ENCODE results near the gene YDJC. TPM values are rescaled to one million over a fixed set of nuclear protein-coding genes. Genes with fewer than 3 reads are reported as not detected.
"Not testable (repeated sequence)": the region's sequence is repeated elsewhere in the genome, so short reads cannot be mapped to it uniquely, and the experiment has no call there.

The YDJC gene
- 15.6 and 25.0 TPM in 2 replicates for total RNA-seq

GRCh38 chr22:21629255-21630149, at the start of gene YDJC:
YDJC (minus strand) TSS chr22:21630022; CDS start chr22:21630014, 8 bp downstream.
- no peaks in the 10 kb centered on the region for H3K9me3 ChIP-seq (ENCODE audit: low read depth, low read length)
- peak within 1 kb of the TSS; percentile 96 for H3K4me3 ChIP-seq (ENCODE audit: insufficient read depth, low read length)
- H4K20me1 ChIP-seq (ENCODE audit: insufficient read depth, low read length): peaks cover 28% of the 10 kb centered on the region
- H3K4me1 ChIP-seq (ENCODE audit: insufficient read depth, low read length): peaks cover 4% of the 10 kb centered on the region
- peak within 1 kb of the TSS; percentile 77 for H3K27ac ChIP-seq (ENCODE audit: low read depth, low read length)
- H3K36me3 ChIP-seq (ENCODE audit: insufficient read depth, low read length): peaks cover 3% of the 10 kb centered on the region
- H3K4me2 ChIP-seq (ENCODE audit: insufficient read depth, low read length): peak within 1 kb of the TSS; percentile 94
- peaks cover 36% of the 10 kb centered on the region for H3K79me2 ChIP-seq (ENCODE audit: insufficient read depth, low read length)
- TF ChIP-seq CTCF (IDR thresholded peaks at IDR 0.05; ENCODE audit: extremely low read depth, low read depth, low read length): peak; percentile 45
- DNase-seq (ENCODE audit: insufficient read length, low spot score, missing footprints): peak; percentile 99
- no peaks in the 10 kb centered on the region for H3K27me3 ChIP-seq (ENCODE audit: insufficient read depth, low read length)
- H2AFZ ChIP-seq (ENCODE audit: low read length): peak within 1 kb of the TSS; percentile 85

- no peak overlapping the region for H3K27ac ChIP-seq (ENCODE audit: low read depth, low read length)
- no peak for TF ChIP-seq CTCF (IDR thresholded peaks at IDR 0.05; ENCODE audit: extremely low read depth, low read depth, low read length)
- no peak overlapping the region for H2AFZ ChIP-seq (ENCODE audit: low read length)
- H3K79me2 ChIP-seq (ENCODE audit: insufficient read depth, low read length): no peaks in the 10 kb centered on the region
- no peaks in the 10 kb centered on the region for H3K4me1 ChIP-seq (ENCODE audit: insufficient read depth, low read length)
- H3K9me3 ChIP-seq (ENCODE audit: low read depth, low read length): no peaks in the 10 kb centered on the region
- H3K36me3 ChIP-seq (ENCODE audit: insufficient read depth, low read length): peaks cover 24% of the 10 kb centered on the region
- DNase-seq (ENCODE audit: insufficient read length, low spot score, missing footprints): no peak
- no peak overlapping the region for H3K4me2 ChIP-seq (ENCODE audit: insufficient read depth, low read length)
- no peak overlapping the region for H3K4me3 ChIP-seq (ENCODE audit: insufficient read depth, low read length)
- no peaks in the 10 kb centered on the region for H4K20me1 ChIP-seq (ENCODE audit: insufficient read depth, low read length)
- H3K27me3 ChIP-seq (ENCODE audit: insufficient read depth, low read length): no peaks in the 10 kb centered on the region
Measured at GRCh38 chr22:21679383-21679782, 49.6 kb upstream of the YDJC start.

- peaks cover 23% of the 10 kb centered on the region for H3K36me3 ChIP-seq (ENCODE audit: insufficient read depth, low read length)
- H3K9me3 ChIP-seq (ENCODE audit: low read depth, low read length); H3K79me2 ChIP-seq (ENCODE audit: insufficient read depth, low read length); H3K27ac ChIP-seq (ENCODE audit: low read depth, low read length); H3K27me3 ChIP-seq (ENCODE audit: insufficient read depth, low read length); H3K4me3 ChIP-seq (ENCODE audit: insufficient read depth, low read length); DNase-seq (ENCODE audit: insufficient read length, low spot score, missing footprints); H3K4me1 ChIP-seq (ENCODE audit: insufficient read depth, low read length); H4K20me1 ChIP-seq (ENCODE audit: insufficient read depth, low read length); H2AFZ ChIP-seq (ENCODE audit: low read length); H3K4me2 ChIP-seq (ENCODE audit: insufficient read depth, low read length): not testable (repeated sequence)
Measured at GRCh38 chr22:21678842-21679241, 49.0 kb upstream of the YDJC start.

GRCh38 chr22:21677606-21678443, 48.0 kb upstream of the YDJC start:
- Histone ChIP-seq H3K4me2 (ENCODE audit: insufficient read depth, low read length) (no peak overlapping the region), H3K36me3 (ENCODE audit: insufficient read depth, low read length) (peaks cover 21% of the 10 kb centered on the region), H3K27me3 (ENCODE audit: insufficient read depth, low read length) (no peaks in the 10 kb centered on the region), H3K4me1 (ENCODE audit: insufficient read depth, low read length) (no peaks in the 10 kb centered on the region), H4K20me1 (ENCODE audit: insufficient read depth, low read length) (peaks cover 3% of the 10 kb centered on the region), H3K27ac (ENCODE audit: low read depth, low read length) (no peak overlapping the region), H2AFZ (ENCODE audit: low read length) (no peak overlapping the region), H3K9me3 (ENCODE audit: low read depth, low read length) (no peaks in the 10 kb centered on the region), H3K4me3 (ENCODE audit: insufficient read depth, low read length) (no peak overlapping the region), H3K79me2 (ENCODE audit: insufficient read depth, low read length) (no peaks in the 10 kb centered on the region)
- DNase-seq (ENCODE audit: insufficient read length, low spot score, missing footprints): no peak
- TF ChIP-seq CTCF (IDR thresholded peaks at IDR 0.05; ENCODE audit: extremely low read depth, low read depth, low read length): no peak
